Stimulated activated CD4-positive, alpha-beta T cell treated with anti-CD3 and anti-CD28 coated beads, Interleukin-1b, Interleukin-23, amount 100 ng/mL, for 4 hours (primary cell): ENCODE data around the gene FZR1.
A peak's percentile ranks its signal among the peaks of the same experiment; 100 is the strongest.

ENCODE experiments used
- DNase-seq, 2 donors: peaks; one replicate each; pipeline ENCODE4 v3.0.0-alpha.2; 2020; ENCODE audit warnings: low read depth in 2 of 2

FZR1 gene

GRCh38 chr19:3505598-3506383, at the start of gene FZR1:
Gene FZR1 (plus strand): TSS chr19:3506311. CDS start chr19:3522990, 16,679 bp downstream.
- DNase-seq = peak; percentile 99 to 100

- DNase-seq = no peak
These were observed 49.1 kb upstream of the FZR1 start for GRCh38 chr19:3456925-3457527.

DNA sequence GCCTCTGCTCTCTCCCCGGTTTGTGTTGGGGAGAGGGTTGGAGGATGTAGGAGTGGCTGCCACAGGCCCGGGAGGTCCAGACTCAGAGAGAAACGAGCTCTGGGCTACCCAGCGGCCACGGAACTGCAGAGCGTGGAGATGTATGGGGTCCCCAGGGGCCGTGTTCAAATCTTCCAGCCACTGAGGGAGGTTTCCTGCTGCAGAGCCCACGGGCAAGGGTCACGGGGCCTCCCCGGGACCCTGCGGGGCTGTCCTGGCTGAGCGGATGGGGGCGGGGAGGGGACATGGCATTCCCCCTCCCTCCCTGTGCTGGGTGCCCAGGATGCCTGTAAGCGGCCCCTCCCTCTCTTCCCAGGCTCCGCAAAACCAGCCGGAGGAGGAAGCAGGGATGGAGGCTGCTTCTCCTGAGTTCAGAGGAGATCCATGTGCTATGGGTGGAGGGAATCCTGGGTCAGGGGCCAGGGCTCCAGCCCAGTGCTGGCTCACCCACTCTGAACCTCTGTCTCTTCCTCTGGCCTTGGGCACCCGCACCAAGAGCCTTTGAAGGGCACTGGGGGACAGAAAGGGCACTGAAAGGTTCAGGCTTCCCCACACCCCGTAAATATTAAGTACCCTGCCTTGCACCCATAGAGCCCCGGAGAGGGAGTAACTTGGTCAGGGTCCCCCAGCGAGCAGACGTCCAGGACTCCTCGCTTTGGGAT, 48.4 kb upstream of the FZR1 start:
- no peak for DNase-seq

DNA sequence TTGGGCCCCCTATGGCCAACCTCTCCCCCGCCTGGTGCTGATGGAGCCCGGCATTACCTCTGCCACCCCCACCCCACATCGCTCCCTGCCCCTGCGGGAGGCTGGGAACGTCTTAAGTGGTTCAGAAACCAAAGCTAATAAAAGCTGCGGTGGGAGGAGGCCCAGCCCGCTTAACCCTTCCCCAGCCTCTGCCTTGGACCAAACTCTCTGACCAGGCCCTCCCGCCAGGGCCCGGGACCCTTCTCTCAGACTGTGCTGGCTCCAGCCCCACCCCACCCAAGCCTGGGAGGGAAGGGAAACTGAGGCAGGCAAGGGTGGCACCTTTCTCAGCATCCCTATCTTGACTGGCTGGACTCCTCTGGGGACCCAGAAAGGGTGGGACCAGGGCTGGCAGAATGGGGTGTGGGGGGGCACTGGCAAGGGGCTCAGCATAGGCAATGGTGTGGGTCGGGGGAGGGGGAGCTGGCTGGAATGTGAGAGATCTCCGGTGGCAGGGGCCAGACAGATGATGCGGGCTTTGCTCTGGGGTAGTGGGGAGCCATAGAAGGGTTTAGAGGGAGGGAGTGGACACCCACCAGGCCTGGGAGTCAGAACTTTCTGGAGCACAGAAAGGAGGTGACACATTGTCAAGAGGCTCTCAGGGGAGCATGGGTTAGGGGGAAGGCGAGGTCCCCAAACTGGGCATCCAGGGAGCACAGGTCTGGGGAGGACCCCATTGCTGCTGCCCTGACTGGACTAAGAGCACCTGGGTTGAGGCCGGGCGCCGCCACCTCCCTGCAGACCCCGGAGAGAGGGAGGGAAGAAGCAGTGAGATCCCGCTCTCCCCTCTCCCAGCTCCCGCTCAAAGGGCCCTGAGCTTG, 47.7 kb upstream of the FZR1 start:
- no peak for DNase-seq

GRCh38 chr19:3459089-3459881, 46.8 kb upstream of the FZR1 start:
- DNase-seq = no peak

GRCh38 chr19:3459965-3460582, 46.0 kb upstream of the FZR1 start:
- no peak for DNase-seq

DNA sequence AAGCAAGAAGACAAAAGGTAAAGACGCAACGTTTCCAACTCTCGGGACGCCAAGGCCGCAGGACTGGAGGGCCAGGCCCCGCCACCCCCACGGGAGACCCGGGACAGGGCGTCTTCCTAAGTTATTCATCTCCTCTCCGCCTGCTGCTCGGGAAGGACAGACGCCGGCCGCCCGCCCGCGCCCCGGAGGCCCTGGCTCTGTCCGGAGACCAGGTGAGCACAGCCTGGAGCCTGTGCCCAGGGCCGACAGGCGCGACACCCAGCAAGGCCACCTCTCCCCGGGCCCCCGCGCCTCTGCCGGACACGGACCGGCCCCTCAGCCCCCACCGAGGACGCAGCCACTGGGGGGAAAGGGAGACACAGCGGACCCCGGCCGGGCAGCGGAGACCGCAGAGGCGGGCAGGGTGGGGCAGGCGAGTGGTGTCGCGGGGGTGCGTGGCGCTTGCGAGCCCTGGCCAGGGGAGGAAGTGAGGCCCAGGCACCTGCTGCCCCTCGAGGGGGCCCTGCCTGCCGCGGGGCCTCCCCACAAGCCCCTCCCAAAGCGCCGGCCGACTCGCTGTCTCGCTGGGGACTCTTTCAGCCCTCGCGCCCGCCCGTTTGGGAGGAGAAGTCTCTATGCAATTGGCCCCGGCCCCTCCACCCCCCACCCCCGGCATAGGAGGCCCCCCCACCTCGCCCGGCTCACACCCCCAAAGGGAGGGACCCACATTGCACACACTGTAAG, 43.0 kb upstream of the FZR1 start:
- DNase-seq = no peak

DNA sequence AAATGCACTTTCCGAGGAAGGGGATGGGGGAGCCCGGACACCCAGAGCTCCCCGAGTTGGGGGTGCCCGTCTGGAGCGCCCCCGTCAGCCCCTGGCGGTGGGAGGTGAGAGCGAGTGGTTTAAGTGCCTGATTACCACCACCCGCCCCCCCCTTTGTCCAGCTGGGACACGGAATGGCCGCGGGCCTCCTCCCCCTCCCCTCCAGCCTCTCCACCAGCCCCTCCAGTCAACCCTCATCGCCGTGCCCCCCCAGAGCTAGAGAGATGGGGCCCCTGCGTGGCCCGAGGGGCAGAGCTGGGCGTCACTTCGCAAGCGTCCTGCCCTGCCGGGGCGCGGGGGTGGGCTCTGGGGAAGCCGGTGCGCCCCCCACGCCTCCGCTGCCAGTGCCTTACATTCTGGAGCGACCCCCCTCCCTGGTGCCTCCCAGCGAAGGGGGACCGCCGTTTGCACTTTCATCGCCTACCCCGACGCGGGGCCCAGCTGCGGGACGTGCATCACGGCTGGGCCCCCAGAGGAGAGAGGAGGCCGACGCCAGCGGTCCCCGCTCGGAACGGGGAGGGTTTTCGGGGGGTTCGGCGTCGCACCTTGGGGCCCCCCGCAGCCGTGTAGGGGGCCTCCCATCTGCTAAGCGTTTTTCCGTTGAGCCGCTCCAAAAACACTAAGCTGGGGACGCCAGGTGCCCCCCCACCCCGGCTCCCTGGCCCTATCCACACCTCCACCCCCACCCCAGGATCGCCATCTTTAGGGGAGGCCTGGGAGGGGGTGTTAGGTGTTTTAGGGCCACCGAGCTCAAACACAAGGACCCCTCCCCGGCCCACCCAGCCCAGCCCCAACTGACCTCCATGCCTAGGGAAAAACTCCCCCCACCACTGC, 42.2 kb upstream of the FZR1 start:
- DNase-seq = no peak

DNA sequence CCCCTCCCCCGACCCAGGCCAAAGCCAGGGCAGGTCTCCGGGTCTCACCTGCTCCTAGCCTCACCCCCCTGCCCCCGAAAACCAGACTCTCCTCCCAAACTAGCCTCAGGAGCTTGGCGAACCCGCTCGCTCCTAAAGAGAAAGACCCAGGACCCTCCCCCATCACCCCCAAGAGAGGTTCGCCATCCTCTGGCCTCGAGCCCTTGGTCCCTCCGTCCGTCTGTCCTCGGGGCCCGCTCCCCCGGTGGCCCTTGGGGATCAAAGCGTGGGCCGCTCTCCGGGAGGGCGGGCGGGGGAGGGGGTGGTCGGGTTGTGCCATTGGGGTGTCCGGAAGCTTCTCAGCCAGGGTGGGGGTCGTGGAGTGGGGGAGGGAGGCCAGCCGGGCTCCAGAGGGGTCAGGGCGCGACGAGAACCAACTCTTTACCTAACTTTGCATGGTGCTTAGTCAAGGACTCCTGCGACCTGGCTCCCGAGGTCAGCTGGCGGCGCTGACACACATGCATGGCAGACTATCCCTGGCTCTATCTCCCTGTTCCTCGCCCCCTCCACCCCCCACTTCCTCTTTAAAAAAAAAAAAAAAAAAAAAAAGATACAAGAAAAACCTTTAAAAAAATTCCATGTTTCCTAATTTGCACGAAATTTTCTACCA, 41.4 kb upstream of the FZR1 start:
- no peak for DNase-seq

DNA sequence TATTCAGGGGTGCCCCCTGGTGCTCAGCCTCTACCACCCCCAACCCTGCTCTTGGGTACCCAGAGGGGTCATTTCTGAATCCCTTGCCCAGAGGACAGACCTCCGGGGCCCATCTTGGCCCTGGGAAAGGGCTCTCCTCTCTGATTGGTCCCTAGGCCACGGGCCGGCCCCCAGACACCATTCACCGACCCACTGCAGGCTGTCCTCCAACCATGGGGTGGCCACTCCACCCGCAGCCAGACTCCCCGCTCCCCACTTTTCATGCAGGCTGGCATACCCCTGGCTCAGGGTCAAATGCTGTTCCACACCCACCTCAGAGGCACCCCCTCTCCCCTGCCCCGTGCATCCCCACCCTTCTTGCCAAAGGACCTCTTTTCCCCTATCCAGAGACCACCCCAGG, 40.6 kb upstream of the FZR1 start:
- no peak for DNase-seq

DNA sequence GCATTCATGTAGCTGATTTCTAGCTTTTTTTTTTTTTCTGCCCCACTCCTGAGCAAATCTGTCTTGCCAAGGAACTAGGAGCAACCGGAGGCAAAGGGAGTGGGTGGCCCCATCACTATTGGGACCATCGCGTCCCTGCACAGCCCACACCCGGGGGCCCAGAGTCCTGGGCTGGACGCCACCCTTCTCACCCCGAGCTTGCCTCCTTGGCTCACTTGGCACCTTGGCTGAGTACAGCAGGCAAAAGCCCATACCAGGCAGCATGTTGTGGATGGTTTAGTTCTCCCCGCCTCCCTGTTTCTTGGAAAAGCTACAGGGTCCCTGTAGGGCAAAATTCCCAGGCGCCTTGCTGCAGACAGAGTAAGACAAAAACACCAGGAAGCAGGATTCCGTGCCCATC, 39.5 kb upstream of the FZR1 start:
- no peak for DNase-seq

DNA sequence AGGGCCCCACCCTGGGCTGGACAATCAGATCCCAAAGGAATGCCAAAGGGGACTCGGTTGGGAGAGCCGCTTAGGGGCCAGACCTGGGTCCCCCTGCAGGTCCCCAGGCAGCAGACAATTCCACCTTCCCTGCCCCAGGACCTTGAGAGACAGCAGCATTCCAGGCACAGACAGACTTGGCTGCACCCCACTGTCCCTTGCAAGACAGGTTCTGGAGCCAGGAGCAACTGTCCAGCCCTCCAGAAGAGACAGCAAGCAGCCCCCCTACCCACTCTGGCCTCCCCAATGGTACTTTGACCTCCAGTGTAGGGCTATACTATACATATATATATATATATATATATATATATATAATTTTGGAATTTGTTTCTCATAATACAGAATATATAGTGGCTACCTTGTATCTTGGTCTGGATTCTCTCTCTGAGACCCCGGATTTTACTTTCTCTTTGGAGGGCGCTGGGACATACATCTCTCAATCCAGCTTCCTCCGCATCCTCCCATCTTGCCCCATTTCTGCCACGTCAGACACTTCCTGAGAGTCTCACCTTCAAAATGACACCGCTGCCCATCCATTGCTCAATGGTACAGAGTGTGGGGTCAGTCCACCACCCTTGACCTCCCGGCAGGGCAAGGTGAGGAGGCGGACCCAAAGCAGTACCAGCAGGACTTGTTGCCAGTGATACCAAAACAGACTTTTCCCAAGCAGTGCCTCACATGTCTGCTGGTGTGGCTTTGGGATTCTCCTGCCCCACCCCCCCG, 38.5 kb upstream of the FZR1 start:
- DNase-seq = no peak

- no peak for DNase-seq
These were observed 37.9 kb upstream of the FZR1 start for GRCh38 chr19:3468211-3468610.

- DNase-seq = no peak
These were observed 36.2 kb upstream of the FZR1 start for GRCh38 chr19:3469638-3470499.

- DNase-seq = no peak
These were observed 35.5 kb upstream of the FZR1 start for GRCh38 chr19:3470500-3471128.

GRCh38 chr19:3471954-3472655, 34.0 kb upstream of the FZR1 start:
- peak; percentile 22 to 42 for DNase-seq
